Astrocyte of the spinal cord (primary cell): ENCODE data around the gene MEGF10.

Experiments used
- DNase-seq: peaks from one replicate; pipeline ENCODE4 v3.0.0; 2011; ENCODE audit warnings: low read depth, low spot score
- H3K4me3 ChIP-seq: 2 replicates; pipeline ENCODE4 v1.5.1; 2011; ENCODE audit warnings: low read depth, mild to moderate bottlenecking, low read length, moderate library complexity
- in situ Hi-C: cut with HindIII; loops from 2 replicates; pipeline ENCODE4 v1.10.0; 2017; ENCODE audit warnings: low sequenced_read_pairs
- TF ChIP-seq, protein P1 (sequence below): IDR thresholded peaks from 2 replicates; pipeline ENCODE4 v1.5.1; 2012; ENCODE audit warnings: low read depth, mild to moderate bottlenecking, low read length, inconsistent platforms

MEGF10 gene

DNA sequence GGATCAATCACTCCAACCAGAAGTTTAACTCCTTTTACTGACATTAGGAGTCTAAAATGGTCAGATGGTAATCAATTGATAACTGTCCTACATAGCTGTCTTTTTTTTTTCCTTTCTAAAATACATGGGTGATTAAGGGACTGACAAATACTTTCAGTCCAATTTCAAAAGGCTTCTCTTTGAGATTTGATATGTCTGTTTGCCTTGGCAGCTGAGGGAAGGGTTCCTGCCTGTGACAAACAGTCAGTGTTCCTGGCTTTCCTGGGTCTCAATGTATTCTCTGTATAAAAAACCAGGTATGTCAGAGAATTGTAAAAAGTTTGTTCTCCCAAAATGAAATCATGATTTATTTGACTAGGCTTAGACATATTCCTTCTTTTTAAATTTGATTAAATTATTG is 84.5 kb downstream of the MEGF10 start:
- TF ChIP-seq, protein P1, sequence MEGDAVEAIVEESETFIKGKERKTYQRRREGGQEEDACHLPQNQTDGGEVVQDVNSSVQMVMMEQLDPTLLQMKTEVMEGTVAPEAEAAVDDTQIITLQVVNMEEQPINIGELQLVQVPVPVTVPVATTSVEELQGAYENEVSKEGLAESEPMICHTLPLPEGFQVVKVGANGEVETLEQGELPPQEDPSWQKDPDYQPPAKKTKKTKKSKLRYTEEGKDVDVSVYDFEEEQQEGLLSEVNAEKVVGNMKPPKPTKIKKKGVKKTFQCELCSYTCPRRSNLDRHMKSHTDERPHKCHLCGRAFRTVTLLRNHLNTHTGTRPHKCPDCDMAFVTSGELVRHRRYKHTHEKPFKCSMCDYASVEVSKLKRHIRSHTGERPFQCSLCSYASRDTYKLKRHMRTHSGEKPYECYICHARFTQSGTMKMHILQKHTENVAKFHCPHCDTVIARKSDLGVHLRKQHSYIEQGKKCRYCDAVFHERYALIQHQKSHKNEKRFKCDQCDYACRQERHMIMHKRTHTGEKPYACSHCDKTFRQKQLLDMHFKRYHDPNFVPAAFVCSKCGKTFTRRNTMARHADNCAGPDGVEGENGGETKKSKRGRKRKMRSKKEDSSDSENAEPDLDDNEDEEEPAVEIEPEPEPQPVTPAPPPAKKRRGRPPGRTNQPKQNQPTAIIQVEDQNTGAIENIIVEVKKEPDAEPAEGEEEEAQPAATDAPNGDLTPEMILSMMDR = no peak
- no peak for DNase-seq
- no peak overlapping the region for H3K4me3 ChIP-seq
- in situ Hi-C loops = no loop called here

DNA sequence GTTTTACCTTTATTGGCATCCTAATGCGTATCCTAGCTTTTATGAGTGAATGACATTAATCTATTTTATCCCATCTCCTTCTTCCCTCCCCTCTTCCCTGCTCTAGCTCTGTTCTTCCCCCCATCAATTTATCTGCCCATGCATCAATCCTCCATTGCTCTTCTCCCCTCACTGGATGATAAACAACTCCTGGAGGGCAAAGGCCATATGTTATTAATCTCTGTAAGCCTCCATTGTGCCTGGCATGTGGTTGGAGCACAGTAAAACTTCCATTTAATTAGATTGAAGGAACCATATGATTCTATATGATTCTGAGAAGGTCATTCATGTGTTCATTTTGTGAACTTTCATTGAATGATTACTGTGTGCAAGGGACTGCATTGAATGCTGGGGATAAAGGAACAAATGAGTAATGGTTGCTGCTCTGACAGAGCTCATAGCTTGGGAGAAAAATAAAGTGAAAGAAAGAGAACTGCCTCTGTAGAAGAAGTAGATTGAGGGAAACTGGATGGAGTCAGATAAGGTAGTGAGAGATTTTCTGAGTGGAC is 85.0 kb downstream of the MEGF10 start:
- no peak overlapping the region for H3K4me3 ChIP-seq
- no peak for DNase-seq
- TF ChIP-seq, protein P1 = no peak
- in situ Hi-C loops = no loop called here

DNA sequence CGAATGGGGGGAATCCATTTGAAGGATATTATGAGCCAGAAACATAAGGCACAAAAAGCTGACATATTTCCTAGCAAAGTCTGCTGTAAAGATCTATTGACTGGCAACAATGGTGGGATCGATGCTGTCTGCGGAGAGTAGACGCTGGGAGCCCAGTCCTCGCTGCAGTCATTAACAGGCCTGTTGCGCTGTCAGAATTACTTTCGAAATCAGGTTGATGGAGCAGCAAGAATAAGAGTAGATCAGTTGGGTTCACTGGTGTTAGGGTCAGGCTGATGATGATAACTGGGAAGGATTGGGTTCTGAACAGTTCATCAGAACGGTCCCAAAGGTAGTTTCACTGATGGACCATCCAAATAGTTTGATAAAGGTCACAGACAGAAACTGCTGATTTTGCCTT is 87.1 kb downstream of the MEGF10 start:
- in situ Hi-C loops = no loop called here
- no peak overlapping the region for H3K4me3 ChIP-seq
- DNase-seq = no peak
- TF ChIP-seq, protein P1 = no peak

DNA sequence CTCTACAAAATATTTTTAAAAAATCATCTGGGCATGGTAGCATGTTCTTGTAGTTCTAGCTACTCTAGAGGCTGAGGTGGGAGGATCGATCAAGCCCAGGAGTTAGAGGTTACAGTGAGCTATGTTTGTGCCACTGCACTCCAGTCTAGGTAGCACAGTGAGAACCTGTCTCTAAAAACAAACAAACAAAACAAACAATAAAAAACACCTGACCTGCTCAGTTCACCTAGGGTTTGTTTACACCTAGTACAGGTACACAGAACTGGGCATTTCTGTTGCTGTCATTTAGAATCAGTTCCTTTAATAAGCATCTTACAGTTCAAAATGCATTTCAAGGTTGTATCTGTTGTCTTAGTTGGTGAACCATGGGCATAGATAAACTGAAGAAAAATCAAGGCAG is 95.3 kb downstream of the MEGF10 start:
- H3K4me3 ChIP-seq = no peak overlapping the region
- no peak for DNase-seq
- TF ChIP-seq, protein P1 = no peak
- in situ Hi-C loops = no loop called here

DNA sequence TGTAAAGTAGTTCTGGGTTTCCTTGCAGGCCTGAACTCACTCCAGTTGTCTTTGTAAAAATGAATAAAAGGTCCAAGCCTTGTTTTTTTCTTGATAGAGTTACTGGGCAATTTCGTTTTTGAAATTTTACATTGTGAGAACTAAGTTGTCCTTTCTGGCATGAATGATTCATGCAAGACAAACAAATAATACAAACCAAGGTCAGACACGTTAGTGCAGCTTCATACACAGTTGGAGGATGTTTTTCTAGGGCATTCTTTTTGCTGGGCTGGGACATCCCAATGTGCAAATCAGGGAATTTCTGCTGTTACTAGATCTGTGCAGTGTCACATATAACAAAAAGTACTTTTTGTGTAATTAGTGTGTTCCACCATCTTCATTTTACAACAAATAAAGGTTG is 96.0 kb downstream of the MEGF10 start:
- in situ Hi-C loops = no loop called here
- peak; percentile 82 for DNase-seq
- TF ChIP-seq, protein P1 = no peak
- H3K4me3 ChIP-seq = no peak overlapping the region

DNA sequence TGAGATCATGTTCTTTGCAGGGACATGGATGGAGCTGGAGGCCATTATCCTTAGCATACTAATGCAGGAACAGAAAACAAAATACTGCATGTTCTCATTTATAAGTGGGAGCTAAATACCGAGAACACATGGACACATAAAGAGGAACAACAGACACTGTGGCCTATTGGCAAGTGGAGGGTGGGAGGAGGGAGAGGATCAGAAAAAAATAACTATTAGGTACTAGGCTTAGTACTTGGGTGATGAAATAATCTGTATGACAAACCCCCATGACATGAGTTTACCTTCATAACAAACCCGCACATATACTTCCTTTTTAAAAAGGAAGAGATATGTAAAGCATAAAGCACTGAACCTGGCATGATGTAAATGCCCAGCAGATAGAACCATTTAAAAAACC is 99.0 kb downstream of the MEGF10 start:
- DNase-seq = no peak
- in situ Hi-C loops = no loop called here
- no peak overlapping the region for H3K4me3 ChIP-seq
- TF ChIP-seq, protein P1 = no peak

DNA sequence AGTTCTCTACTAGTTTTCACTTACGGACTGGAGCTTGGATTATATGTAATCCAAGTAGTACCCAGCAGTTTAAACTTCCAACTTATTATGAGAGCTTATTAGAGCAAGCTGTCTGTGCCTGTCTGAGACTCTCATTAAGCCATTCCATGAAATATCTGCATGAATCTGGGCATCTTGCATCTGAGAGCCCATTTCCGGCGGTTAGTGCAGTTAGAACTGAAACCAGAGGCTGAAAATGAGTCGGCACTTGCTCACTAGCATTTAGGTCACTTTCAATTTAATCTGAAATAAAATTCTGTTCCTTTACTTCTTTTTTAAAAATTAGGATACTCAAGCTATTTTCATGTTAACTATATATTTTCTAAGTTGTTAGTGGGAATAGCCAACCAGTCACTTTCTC is 102.2 kb downstream of the MEGF10 start:
- no peak for DNase-seq
- TF ChIP-seq, protein P1 = no peak

More for the DNA sequence above, 102.2 kb downstream of the MEGF10 start:
- no peak overlapping the region for H3K4me3 ChIP-seq
- in situ Hi-C loops = no loop called here
